Liver (tissue), 3 donors: ENCODE results near the gene FOXD2.

Experiments used
- GABPA ChIP-seq, 2 donors: IDR thresholded peaks in 1 of 2; conservative IDR thresholded peaks in 1 of 2; 2 replicates each; pipeline ENCODE4 v1.6.1; 2016; ENCODE audit warnings: antibody characterized with exemption in 2 of 2, mild to moderate bottlenecking in 1 of 2, moderate library complexity in 1 of 2
- MAX ChIP-seq: IDR thresholded peaks from 2 replicates; pipeline ENCODE4 v1.6.1; 2016; ENCODE audit warnings: antibody characterized with exemption
- RXRA ChIP-seq, 2 donors: IDR thresholded peaks; 2 replicates each; pipeline ENCODE4 v1.6.1; 2017 to 2018; ENCODE audit warnings: antibody characterized with exemption in 2 of 2, mild to moderate bottlenecking in 1 of 2
- TAF1 ChIP-seq: conservative IDR thresholded peaks from 2 replicates; pipeline ENCODE4 v1.6.1; 2016; ENCODE audit warnings: antibody characterized with exemption, mild to moderate bottlenecking
- TF ChIP-seq, protein P1 (sequence below): fragments of 150-350 bp; IDR thresholded peaks from 2 replicates; pipeline ENCODE4 v1.5.1; 2017; ENCODE audit warnings: improper control_type of control experiment, low read depth, low read length; ENCODE audit not compliant: missing input control
- TF ChIP-seq, protein P2 (sequence below): IDR thresholded peaks from 2 replicates; pipeline ENCODE4 v1.6.1; 2016; ENCODE audit warnings: antibody characterized with exemption, mild to moderate bottlenecking
- donor health status: healthy.
- donor health status: healthy.

DNA sequence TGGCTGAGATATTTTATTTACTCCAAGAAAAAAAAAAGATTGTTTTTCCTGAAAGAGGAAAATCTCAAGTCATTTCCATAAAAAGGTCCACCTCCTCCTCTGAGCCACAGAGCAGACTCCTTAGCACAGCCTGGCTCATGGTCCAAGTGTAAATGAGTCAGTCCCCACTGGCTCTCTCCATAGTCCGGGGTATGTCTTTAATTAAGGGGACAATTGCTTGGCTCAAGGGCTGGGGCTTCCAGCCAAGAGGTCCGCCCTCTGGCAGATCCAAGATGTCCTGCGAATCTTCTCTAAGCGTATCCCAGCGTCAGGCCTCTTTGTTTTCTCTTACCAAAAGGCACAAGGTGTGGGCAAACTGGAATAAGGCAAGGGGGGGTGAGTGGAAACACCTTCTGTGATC, 33.3 kb downstream of the FOXD2 start:
- TF ChIP-seq, protein P1, sequence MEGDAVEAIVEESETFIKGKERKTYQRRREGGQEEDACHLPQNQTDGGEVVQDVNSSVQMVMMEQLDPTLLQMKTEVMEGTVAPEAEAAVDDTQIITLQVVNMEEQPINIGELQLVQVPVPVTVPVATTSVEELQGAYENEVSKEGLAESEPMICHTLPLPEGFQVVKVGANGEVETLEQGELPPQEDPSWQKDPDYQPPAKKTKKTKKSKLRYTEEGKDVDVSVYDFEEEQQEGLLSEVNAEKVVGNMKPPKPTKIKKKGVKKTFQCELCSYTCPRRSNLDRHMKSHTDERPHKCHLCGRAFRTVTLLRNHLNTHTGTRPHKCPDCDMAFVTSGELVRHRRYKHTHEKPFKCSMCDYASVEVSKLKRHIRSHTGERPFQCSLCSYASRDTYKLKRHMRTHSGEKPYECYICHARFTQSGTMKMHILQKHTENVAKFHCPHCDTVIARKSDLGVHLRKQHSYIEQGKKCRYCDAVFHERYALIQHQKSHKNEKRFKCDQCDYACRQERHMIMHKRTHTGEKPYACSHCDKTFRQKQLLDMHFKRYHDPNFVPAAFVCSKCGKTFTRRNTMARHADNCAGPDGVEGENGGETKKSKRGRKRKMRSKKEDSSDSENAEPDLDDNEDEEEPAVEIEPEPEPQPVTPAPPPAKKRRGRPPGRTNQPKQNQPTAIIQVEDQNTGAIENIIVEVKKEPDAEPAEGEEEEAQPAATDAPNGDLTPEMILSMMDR, result no peak
- TF ChIP-seq, protein P2, sequence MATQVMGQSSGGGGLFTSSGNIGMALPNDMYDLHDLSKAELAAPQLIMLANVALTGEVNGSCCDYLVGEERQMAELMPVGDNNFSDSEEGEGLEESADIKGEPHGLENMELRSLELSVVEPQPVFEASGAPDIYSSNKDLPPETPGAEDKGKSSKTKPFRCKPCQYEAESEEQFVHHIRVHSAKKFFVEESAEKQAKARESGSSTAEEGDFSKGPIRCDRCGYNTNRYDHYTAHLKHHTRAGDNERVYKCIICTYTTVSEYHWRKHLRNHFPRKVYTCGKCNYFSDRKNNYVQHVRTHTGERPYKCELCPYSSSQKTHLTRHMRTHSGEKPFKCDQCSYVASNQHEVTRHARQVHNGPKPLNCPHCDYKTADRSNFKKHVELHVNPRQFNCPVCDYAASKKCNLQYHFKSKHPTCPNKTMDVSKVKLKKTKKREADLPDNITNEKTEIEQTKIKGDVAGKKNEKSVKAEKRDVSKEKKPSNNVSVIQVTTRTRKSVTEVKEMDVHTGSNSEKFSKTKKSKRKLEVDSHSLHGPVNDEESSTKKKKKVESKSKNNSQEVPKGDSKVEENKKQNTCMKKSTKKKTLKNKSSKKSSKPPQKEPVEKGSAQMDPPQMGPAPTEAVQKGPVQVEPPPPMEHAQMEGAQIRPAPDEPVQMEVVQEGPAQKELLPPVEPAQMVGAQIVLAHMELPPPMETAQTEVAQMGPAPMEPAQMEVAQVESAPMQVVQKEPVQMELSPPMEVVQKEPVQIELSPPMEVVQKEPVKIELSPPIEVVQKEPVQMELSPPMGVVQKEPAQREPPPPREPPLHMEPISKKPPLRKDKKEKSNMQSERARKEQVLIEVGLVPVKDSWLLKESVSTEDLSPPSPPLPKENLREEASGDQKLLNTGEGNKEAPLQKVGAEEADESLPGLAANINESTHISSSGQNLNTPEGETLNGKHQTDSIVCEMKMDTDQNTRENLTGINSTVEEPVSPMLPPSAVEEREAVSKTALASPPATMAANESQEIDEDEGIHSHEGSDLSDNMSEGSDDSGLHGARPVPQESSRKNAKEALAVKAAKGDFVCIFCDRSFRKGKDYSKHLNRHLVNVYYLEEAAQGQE, result no peak
- TF ChIP-seq GABPA (IDR thresholded peaks at IDR 0.05 in 1 of 2, conservative IDR thresholded peaks at IDR 0.05 in 1 of 2) (no peak), TAF1 (no peak), MAX (no peak), RXRA (IDR thresholded peaks at IDR 0.05) (no peak)
